Stimulated activated naive CD8-positive, alpha-beta T cell treated with anti-CD3 and anti-CD28 coated beads, Interleukin-15, amount 100 ng/mL, for 72 hours (primary cell): Measurements from ENCODE around the gene OR1F1.
"Not testable (repeated sequence)": the region's sequence is repeated elsewhere in the genome, so short reads cannot be mapped to it uniquely, and the experiment has no call there.

Experiments
- ATAC-seq: fragments of 150-1000 bp; cut with Tn5 transposase; 2 replicates; pipeline ENCODE4 v1.10.0; 2021; ENCODE audit warnings: mild to moderate bottlenecking, moderate library complexity
- DNase-seq, 2 donors: peaks; one replicate each; pipeline ENCODE4 v3.0.0; 2021 to 2022
- H3K27ac Mint-ChIP-seq, 2 donors: one replicate each; pipeline ENCODE4 v1.8.0; 2022; ENCODE audit warnings: mild to moderate bottlenecking in 2 of 2, mixed read lengths in 2 of 2, moderate library complexity in 2 of 2
- H3K27me3 Mint-ChIP-seq: one replicate; pipeline ENCODE4 v1.8.0; 2022; ENCODE audit warnings: mixed read lengths
- H3K4me1 Mint-ChIP-seq: one replicate; pipeline ENCODE4 v1.8.0; 2022; ENCODE audit warnings: mild to moderate bottlenecking, mixed read lengths
- H3K4me3 Mint-ChIP-seq, 2 donors: one replicate each; pipeline ENCODE4 v1.8.0; 2022; ENCODE audit warnings: mild to moderate bottlenecking in 2 of 2, mixed read lengths in 2 of 2, moderate library complexity in 1 of 2
- H3K9me3 Mint-ChIP-seq, 2 donors: one replicate each; pipeline ENCODE4 v1.8.0; 2022; ENCODE audit warnings: mixed read lengths in 2 of 2

OR1F1 gene

DNA sequence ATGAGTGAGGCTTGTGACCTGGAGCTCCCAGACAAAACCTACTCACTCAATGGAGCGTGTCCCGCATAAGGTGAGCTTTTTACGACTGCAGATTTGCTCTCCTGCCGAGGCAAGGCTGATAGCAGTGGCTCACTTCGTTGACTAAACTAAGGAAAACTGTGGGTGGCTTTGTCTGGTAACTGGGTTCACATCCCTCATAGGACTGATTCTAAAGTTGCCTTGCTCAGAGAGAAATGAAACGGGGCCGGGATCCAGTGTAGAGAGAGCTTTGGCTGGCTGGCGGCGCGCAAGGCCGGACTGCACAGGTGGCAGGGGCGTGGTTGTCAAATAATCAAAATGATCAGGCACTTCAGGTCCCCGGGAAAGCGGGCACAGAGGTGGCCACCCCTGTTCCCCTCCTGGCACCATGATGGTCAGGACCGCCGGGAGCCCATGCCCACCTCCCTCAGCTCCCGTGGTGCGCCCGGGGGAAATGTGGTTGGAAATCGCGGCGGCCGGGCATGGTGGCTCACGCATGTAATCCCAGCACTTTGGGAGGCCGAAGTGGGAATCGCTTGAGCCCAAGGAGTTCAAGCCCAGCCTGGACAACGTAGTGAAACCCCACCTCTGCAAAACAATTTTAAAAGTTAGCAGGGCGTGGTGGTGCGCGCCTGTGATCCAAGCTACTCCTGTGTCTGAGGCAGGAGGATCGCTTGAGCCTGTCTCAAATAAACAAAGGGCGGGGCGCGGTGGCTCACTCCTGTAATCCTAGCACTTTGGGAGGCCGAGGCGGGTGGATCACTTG is 26.6 kb upstream of the OR1F1 start:
- no peak for ATAC-seq
- Mint-ChIP-seq H3K4me1 (peaks cover 52% of the 10 kb centered on the region), H3K4me3 (no peak overlapping the region), H3K27ac (no peak overlapping the region), H3K27me3 (peaks cover 14% of the 10 kb centered on the region), H3K9me3 (no peaks in the 10 kb centered on the region)
- DNase-seq, result no peak

DNA sequence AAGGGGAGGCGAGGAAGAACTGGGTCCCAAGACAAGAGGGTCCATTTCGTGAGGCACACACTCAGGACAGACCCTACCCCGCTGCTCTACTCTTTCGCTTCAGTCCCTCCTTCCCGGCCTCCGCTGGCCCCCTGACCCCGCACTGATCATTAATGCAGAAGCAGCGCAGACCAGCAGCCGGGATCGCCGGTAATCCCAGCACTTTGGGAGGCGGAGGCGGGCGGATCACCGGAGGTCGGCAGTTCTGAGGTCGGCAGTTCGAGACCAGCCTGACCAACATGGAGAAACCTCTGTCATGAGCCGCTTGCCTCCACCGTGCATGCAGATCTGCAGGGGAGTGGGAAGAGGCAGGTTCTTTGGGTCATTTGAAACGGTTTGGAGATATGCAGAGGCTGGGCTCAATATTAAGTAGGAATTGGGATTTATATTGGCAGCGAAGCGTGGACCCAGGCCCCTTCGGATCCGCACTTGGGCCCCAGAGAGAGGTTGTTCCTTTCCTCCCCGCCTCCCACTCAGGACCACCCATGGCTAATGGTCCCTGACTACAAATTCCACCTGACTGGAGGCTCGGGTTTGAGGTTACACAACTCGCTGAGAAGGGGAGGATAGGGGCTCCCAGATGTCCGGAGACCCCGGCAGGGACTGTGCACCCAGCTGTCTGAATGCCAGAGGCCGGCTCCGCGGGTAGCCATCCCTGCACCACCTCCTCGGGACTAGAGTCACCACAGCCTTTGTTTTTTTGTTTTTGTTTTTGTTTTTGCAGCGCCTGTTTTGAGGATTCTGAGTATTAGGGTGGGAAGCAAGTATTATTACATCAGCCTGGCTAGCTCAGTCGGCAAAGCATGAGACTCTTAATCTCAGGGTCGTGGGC is 23.6 kb upstream of the OR1F1 start:
- ATAC-seq, result no peak
- Mint-ChIP-seq H3K4me1 (peaks cover 30% of the 10 kb centered on the region), H3K4me3 (no peak overlapping the region), H3K27ac (peak overlapping the region in 1 of 2 donors; percentile 67), H3K27me3 (peaks cover 4% of the 10 kb centered on the region), H3K9me3 (no peaks in the 10 kb centered on the region)
- no peak for DNase-seq

DNA sequence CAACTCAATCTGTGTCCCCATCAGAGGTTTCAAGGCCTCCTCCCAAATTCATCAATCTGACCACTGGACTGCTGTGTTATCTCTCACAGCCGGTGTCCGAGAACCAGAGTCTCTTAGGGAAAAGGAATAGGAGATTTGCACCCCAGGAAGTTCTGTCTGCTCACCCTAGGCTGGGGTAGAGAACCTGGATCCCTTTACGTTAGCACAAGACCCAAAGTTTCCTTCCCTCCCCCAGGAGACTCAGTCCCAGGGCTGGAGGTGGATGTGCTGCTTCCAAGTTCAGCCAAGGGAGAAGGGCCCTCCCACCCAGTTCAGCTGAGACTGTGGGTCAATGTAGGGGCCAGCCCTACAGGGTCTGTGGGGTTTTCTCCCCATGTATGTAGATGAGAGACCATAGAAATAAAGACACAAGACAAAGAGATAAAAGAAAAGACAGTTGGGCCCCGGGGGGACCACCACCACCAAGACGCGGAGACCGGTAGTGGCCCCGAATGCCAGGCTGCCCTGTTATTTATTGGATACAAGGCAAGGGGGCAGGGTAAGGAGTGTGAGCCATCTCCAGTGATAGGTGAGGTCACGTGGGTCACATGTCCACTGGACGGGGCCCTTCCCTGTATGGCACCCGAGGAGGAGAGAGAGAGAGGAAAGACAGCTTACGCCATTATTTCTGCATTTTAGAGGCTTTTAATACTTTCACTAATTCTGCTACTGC is 22.7 kb upstream of the OR1F1 start:
- DNase-seq, result no peak
- Mint-ChIP-seq H3K4me3 (peak overlapping the region; percentile 57 to 75), H3K4me1 (peaks cover 25% of the 10 kb centered on the region), H3K27me3 (peaks cover 13% of the 10 kb centered on the region), H3K27ac (peak overlapping the region; percentile 70 to 95), H3K9me3 (no peaks in the 10 kb centered on the region)
- no peak for ATAC-seq

DNA sequence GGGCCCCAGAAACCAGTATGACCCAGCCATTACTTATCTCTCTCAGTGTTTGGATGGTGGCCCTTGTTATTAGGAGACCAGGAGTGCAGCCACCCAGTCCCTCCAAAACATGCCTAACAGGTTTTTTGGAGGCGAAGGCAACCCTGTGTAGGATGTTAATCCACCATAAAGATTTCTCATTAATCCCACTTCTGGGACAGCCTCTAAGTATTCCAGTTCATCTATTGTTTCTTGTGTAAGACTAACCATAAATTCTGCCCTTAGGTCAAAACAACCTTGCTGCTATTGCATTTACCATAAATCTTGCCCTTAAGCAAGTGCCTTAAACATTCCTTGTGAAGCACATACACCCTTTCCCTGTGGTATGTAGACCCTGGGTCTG is 21.5 kb upstream of the OR1F1 start:
- Mint-ChIP-seq H3K4me1 (peaks cover 36% of the 10 kb centered on the region), H3K27me3 (peaks cover 25% of the 10 kb centered on the region), H3K27ac (no peak overlapping the region)

DNA sequence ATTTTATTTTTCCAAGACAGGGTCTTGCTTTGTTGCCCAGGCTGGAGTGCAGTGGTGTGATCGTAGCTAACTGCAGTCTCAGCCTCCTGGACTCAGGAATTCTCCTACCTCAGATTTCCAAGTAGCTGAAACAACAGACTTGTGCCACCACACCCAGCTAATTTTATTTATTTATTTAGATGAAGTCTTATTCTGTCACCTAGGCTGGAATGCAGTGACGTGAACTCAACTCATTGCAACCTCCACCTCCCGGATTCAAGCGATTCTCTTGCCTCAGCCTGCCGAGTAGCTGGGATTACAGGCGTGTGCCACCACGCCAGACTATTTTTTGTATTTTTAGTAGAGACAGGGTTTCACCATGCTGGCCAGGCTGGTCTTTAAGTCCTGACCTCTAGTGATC is 19.3 kb upstream of the OR1F1 start:
- H3K9me3 Mint-ChIP-seq, DNase-seq, ATAC-seq, H3K27ac Mint-ChIP-seq, H3K4me3 Mint-ChIP-seq: not testable (repeated sequence)
- Mint-ChIP-seq H3K27me3 (peaks cover 39% of the 10 kb centered on the region), H3K4me1 (peaks cover 47% of the 10 kb centered on the region)

More for the DNA sequence above, 21.5 kb upstream of the OR1F1 start:
- no peak overlapping the region for H3K4me3 Mint-ChIP-seq
- no peaks in the 10 kb centered on the region for H3K9me3 Mint-ChIP-seq
- ATAC-seq (no peak), DNase-seq (no peak)

DNA sequence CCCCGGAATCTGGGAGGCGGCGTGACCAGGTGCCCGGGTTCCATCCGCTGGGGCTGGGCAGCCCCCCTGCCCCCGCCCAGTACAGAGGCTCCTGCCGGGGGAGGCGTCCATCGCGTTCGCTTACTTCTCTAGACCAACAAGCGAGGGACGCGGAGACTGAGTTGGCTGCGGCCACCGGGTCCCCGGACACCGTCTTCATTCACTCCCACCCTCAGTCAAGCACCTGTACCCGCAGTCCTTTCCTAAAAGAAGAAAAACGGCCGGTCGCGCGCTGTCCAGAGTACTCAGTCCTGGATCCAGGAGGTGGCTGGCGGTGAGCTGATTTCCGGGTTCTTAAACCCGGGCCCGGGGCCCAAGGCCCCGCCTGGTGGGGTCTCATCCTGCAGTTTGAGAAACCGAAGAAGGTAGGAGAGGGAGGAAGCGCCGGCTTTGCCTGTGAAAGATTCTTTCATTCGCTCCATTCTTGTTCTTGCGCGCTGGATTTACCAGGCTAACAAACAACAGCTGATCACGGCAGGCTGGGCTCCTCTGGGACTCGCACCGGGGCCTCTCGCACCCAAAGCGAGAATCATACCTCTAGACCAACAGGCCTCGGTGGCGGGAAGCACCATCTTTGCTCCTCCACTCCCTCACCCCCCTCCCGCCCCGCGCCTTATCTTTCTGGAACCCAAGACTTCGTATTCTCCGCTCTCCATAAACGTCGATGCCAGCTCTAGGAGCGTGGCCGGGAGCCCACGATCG is 17.4 kb upstream of the OR1F1 start:
- Mint-ChIP-seq H3K9me3 (no peaks in the 10 kb centered on the region), H3K27ac (peak overlapping the region; percentile 72 to 92), H3K27me3 (peaks cover 58% of the 10 kb centered on the region), H3K4me3 (peak overlapping the region; percentile 81 to 92), H3K4me1 (peaks cover 53% of the 10 kb centered on the region)
- DNase-seq, result peak; percentile 52 to 69
- ATAC-seq, result peak; percentile 52

DNA sequence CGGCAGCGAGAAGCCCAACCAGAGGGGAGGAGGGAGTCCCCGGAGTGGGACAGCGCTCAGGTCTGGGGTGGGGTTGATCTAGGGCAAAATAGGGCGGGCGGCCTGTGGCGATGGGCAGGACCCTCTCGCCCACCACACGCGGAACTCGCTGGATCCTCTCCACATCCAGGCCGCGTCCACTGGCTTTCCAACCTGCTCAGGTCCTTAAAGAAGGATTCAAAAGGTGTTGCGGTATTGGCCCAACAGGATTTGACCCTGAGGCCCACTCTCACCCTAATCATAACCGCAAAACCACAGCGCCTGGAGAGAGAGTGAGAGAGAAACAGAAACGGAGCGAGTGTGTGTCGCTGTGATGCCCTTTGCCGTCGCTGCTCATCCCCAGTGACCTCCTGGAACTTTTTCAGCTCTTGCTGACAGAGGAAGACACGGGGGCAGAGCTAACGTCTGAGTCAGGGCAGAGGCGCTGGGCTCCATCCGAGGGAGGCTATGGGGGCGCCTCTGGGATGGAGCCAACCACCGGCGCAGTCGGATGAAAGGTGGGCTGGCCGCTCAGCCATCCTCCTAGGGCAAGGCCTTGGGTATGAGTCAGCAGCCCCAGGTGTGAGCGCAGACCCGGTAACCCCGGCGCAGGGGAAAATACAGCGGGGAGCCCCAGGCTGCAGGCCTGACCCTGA is 16.7 kb upstream of the OR1F1 start:
- Mint-ChIP-seq H3K9me3 (no peaks in the 10 kb centered on the region), H3K4me3 (peak overlapping the region; percentile 81 to 92), H3K27me3 (peaks cover 65% of the 10 kb centered on the region), H3K4me1 (peaks cover 54% of the 10 kb centered on the region), H3K27ac (peak overlapping the region; percentile 92 to 95)
- DNase-seq (peak; percentile 80 to 86), ATAC-seq (peak; percentile 80)

DNA sequence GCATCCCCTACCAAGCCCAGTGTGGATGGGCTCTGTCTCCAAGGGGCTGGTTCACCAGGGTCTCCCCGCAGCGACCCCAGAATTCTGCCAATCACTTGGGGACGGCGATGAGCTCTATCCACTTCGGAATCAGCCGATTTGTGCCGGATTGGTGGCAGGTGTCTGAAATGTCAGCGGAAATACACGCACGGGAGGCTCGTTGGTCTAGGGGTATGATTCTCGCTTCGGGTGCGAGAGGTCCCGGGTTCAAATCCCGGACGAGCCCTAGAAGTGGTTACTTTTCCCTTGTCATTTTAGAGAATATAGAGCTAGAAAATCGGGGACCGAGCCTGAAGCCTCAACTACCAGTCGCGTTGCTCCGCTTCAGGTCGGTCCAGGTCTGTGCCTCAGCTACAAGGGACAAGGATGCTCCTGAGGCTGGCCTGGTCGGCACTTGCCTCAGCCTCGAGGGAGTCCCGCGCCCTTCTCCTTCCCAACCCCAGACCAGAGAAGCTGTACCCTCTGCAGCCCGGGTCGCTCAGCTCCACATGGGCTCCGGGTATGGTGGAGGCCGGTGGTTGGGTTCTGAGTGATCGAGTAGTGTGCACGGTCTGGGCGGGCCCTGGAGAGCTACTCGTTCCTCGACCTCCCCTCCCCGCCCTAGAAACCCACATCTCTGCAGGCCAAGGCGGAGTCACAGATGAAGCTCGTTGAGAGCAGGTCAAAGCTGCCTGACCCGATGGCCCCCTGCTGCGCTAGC is 16.0 kb upstream of the OR1F1 start:
- ATAC-seq (peak; percentile 58), DNase-seq (peak in 1 of 2 donors; percentile 82)
- peaks cover 54% of the 10 kb centered on the region for H3K4me1 Mint-ChIP-seq
- H3K9me3 Mint-ChIP-seq, result no peaks in the 10 kb centered on the region
- peaks cover 72% of the 10 kb centered on the region for H3K27me3 Mint-ChIP-seq
- H3K27ac Mint-ChIP-seq, result peak overlapping the region; percentile 84 to 95
- peak overlapping the region; percentile 81 to 92 for H3K4me3 Mint-ChIP-seq

DNA sequence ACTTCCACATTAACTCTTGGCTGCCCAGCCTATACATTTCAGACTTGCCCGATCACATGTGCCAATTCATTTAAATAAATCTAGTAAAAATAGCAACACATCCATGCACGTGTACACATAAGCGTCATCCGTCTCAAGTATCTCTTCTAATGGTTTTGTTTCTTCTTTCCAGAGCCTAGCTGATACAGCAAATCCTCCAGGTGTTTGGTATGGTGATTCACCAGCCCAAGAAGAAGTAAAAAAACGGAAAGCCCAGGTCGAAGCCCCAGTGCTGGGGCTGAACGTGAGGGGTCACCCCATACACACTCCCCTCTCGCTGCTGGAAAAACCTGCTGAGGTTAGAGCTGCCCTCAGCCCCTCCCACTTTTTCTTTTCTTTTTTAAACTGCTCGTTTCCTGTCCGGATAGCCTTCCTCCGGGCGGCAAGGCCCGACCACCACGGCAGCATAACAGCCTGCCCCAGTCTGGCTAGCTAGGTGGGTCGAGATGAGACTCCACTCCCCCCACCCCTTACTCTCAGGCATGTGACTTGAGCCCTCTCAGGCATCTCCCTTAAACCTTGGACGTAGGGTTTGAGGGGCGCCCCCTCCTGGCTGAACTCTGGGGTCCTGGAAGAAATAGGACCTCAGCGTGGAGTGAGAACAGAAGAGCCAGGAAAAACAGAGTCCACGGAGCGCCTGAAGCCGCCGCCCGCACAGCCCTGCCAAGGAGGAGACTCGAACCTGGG is 13.9 kb upstream of the OR1F1 start:
- DNase-seq (peak; percentile 43 to 65), ATAC-seq (peak; percentile 3)
- peak overlapping the region; percentile 90 to 95 for H3K4me3 Mint-ChIP-seq
- H3K27ac Mint-ChIP-seq, result peak overlapping the region; percentile 27 to 75
- H3K9me3 Mint-ChIP-seq, result no peaks in the 10 kb centered on the region
- peaks cover 83% of the 10 kb centered on the region for H3K27me3 Mint-ChIP-seq
- peaks cover 54% of the 10 kb centered on the region for H3K4me1 Mint-ChIP-seq

DNA sequence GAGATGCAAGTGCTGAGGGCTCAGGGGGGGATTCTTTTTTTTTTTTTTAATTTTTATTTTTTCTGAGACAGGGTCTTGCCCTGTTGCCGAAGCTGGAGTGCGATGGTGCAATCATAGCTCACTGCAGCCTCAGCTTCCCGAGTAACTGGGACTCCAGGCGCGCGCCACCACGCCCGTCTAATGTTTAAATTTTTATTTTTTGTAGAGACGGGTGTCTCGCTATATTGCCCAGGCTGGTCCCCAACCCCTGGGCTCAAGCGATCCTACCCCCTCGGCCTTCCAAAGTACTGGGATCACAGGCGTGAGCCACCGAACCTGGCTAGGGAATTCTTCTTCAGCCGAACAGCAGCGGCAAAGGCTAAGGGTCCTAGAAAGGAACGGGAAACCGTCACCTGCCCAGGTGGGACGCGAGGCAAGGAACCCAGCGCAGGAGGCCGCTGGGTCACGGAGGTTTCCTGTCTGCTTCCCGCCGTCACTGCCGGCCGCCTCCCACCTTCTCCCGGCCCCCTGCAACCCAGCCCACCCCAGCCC is 13.3 kb upstream of the OR1F1 start:
- H3K9me3 Mint-ChIP-seq, result no peaks in the 10 kb centered on the region
- DNase-seq (no peak), ATAC-seq (no peak)
- H3K27ac Mint-ChIP-seq, result peak overlapping the region in 1 of 2 donors; percentile 75
- H3K4me1 Mint-ChIP-seq, result peaks cover 54% of the 10 kb centered on the region
- peak overlapping the region; percentile 90 to 95 for H3K4me3 Mint-ChIP-seq
- H3K27me3 Mint-ChIP-seq, result peaks cover 83% of the 10 kb centered on the region

DNA sequence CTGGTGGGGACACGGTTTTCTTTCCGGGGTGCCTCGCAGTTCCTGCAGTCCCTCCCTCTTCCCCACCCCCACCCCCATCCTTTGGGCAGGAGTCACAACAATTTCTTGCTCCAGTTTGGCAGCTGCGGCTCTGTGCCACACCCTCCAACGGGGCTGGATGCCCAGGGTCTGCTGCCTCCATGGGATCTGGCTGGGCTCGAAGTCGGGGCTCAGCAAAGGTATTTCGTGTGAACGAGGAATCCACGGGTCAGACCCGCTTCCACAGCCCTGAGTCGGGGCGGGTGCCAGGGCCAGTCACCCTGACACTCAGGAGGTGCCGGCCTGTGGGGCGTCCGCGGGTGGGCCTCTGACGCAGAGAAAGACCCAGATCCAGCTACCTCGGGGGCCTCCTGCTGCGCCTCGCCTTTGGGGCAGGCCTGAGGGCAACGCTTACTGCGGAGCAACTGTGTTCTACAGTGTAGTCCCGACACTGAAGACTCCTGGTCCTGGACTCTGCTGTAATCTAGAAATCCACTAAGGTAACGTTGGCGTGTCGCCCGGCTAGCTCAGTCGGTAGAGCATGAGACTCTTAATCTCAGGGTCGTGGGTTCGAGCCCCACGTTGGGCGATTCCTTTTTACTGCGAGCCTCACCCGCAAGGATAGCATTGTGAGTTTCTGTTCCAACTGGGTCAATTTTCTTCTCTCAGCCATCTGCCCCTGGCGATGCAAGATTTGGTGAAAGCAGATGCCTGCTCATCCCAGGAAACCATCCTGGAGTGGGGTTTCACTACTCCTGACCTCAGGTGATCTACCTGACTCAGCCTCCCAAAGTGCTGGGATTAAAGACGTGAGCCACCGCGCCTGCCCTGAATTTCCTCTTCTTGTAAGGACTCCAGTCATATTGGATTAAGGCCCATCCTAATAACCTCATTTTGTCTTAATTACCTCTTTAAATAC is 12.6 kb upstream of the OR1F1 start:
- Mint-ChIP-seq H3K4me3 (peak overlapping the region; percentile 43 to 61), H3K9me3 (no peaks in the 10 kb centered on the region), H3K4me1 (peaks cover 49% of the 10 kb centered on the region), H3K27ac (peak overlapping the region in 1 of 2 donors; percentile 88), H3K27me3 (peaks cover 83% of the 10 kb centered on the region)
- ATAC-seq (peak; percentile 13), DNase-seq (peak; percentile 45 to 77)

DNA sequence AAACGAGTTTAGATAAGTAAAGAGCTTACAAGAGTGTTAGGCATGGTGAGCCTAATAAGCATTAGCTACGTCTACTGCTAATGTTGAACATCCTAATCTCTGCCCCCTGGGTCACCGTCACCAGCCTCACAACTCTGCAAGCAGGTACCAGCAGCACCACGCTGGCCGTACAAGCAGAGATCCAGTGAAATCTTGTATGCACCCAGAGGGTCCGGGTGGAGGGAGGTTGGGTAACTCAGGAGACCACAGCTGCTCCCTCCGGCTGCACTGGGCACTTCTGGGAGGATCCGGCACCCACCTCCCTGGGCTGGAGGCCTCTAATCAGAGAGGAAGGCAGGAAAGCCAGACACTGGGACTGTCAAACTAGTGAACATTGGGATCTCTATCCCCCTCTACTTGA is 8.4 kb upstream of the OR1F1 start:
- no peak overlapping the region for H3K4me3 Mint-ChIP-seq

More for the DNA sequence above, 8.4 kb upstream of the OR1F1 start:
- no peaks in the 10 kb centered on the region for H3K9me3 Mint-ChIP-seq
- ATAC-seq, result no peak
- peaks cover 91% of the 10 kb centered on the region for H3K27me3 Mint-ChIP-seq
- no peak for DNase-seq
- H3K4me1 Mint-ChIP-seq, result peaks cover 36% of the 10 kb centered on the region
- no peak overlapping the region for H3K27ac Mint-ChIP-seq
